GM12873 (cell line): ENCODE data around the gene CYLD.

Experiments
- CTCF ChIP-seq: IDR thresholded peaks from 2 replicates; pipeline ENCODE4 v1.5.1; 2012; ENCODE audit warnings: low read depth, mild to moderate bottlenecking, moderate library complexity, low read length, control low read depth; ENCODE audit not compliant: insufficient read depth; ENCODE audit errors: missing control alignments

The CYLD gene

GRCh38 chr16:50741781-50742575, at the start of gene CYLD:
Gene CYLD (plus strand): TSS chr16:50742086. CDS start chr16:50749699, 7,613 bp downstream.
- TF ChIP-seq CTCF: no peak

DNA sequence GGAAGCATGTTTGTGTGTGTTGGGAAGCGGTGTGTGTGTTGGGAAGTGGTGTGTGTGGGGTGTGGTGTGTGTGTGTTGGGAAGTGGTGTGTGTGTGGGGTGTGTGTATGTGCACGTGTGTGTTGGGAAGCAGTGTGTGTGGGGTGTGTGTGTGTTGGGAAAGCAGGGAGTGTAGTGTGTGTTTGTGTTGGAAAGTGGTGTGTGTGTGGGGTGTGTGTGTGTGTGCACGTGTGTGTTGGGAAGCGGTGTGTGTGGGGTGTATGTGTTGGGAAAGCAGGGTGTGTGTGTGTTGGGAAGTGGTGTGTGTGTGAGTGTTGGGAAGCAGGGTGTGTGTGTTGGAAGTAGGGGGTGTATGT, 49.3 kb upstream of the CYLD start:
- no peak for TF ChIP-seq CTCF

DNA sequence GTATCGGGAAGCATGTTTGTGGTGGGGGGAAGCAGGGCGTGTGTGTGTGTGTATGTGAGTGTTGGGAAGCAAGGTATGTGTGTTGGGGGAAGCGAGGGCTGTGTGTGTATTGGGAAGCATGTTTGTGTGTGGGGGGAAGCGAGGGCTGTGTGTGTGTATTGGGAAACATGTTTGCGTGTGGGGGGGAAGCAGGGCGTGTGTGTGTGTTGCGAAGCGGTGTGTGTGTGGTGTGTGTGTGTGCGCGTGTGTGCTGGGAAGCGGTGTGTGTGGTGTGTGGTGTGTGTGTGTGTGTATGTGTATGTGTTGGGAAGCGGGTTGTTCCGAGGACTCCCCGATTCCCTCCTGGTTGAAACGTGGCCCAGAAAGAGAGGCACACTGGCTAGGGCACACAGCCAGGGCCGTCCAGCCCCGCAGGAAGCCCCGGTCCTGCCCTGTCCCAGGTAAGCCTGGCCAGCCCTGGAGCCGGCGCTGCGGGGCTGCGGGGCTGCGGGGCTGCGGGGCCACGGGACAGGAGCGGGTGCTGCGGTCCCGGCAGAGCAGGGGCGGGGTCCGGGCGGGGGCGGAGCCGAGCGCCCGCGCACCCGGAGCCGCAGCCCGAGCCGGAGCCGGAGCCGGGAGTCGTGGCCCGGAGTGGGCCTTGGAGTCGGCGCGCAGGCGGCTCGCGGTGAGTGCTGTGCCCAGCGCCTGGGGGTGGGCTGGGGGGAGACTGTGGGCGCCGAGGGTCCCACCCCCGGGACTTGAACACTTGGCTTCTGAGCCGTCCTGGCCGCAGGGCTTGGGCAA, 48.7 kb upstream of the CYLD start, which contains the start of gene NOD2:
NOD2 (plus strand) TSS at position 608 of the 783 bp plus-strand sequence. CDS start 5,890 bp downstream, outside the sequence.
- no peak for TF ChIP-seq CTCF

DNA sequence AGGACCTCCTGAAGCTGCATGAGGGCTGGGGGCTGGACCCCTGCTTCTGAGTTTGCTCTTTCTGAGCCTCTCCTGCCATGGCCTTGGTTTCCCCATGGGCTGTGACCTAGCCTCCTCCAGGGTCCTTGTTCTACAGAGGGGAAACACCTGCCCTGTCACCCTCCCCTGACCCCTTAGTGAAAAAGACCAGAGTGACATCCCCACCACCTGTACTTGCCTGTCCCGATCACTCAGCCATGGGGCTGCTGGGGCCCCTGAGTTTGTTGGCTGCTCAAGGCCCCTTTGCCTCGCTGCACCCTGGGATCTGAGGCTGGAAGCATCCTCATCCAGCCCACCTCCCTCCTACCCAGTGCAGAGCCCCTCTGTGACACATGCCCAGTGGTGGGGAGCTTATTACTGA, 47.7 kb upstream of the CYLD start:
- TF ChIP-seq CTCF: no peak

DNA sequence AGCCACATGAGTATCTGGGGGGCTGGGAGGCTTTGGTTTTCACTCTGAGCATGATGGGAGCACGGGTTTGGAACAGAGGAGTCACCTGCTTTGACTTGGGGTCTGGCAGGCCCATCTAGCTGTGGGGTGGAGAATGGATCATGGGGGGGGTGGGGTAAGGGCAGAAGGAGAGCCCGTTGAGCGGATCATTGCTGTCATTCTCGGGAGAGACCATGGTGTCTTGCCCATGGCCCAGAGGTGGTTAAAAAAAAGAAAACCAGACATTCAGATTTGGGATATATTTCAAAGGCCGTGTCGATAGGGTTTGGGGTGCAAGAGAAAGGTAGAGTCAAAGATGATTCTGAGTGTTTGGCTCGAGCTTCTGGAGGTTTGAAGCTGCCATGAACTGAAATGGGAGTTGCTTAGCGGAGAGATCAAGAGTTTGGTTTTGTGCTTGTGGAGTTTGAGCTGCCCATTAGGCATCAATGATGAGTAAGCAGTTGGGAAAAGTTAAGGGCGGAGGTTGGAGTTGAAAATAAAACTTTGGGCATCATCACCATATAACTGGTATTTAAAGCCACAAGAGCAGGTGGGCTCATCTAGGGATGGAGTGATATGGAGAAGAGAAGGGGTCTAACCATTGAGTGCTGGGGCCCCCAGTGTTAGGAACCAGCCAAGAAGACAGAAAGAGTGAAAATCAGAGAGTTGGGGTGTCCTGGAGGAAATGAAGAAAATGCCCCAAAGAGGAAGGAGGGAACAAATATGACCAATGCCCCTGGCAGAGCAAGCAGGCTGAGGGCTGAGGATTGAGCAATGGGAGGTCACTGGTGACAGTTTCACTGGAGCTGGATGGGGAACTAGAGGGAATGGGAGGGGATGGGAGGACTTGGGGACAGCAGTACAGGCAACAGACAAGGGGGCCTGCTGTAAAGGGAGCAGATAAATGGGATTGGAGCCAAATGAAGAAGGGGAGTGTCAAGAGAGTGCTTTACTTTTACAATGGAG, 46.6 kb upstream of the CYLD start:
- TF ChIP-seq CTCF: no peak

DNA sequence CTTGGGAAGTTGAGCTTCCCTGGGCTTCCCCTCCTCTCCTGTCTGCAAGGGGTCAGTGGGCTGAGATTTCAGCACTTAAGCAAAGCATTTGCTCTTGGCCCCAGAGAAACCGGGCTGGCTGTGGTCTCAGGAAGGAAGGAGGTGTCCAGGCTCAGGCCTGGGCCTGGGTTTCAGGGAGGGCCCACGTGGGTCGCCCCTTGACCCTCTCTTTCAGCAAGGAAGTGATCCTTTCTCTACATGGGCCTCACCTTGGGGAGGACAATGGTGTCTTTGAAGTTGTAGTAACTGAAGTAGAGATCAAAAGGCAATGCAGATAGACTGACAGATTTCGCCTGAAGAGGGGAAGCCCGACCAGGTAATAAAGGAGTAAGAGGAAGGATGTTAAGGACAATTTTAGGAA, 45.8 kb upstream of the CYLD start:
- no peak for TF ChIP-seq CTCF
